NT2/D1 (cell line): ENCODE results near the gene C19orf53.
A peak's percentile ranks its signal among the peaks of the same experiment; 100 is the strongest.

Experiments used
- DNase-seq: peaks from one replicate; pipeline ENCODE4 v3.0.0-alpha.2; 2011; ENCODE audit warnings: low read depth, low spot score
- H3K27me3 ChIP-seq: 2 replicates; pipeline ENCODE4 v1.6.0; 2011; ENCODE audit warnings: mild to moderate bottlenecking; ENCODE audit not compliant: insufficient read length, insufficient read depth
- H3K36me3 ChIP-seq: 2 replicates; pipeline ENCODE4 v1.6.1; 2011; ENCODE audit warnings: mild to moderate bottlenecking, low read length, mixed read lengths; ENCODE audit not compliant: insufficient read depth, insufficient read length
- H3K4me1 ChIP-seq: 2 replicates; pipeline ENCODE4 v1.5.1; 2011; ENCODE audit not compliant: insufficient read depth, insufficient read length
- H3K4me3 ChIP-seq: 2 replicates; pipeline ENCODE4 v1.5.1; 2011; ENCODE audit warnings: low read depth; ENCODE audit not compliant: insufficient read length
- H3K9ac ChIP-seq: 2 replicates; pipeline ENCODE4 v1.6.0; 2011; ENCODE audit warnings: low read depth; ENCODE audit not compliant: insufficient read length
- H3K9me3 ChIP-seq: 2 replicates; pipeline ENCODE4 v1.5.1; 2011; ENCODE audit warnings: mild to moderate bottlenecking, low read length; ENCODE audit not compliant: insufficient read depth
- SUZ12 ChIP-seq: IDR thresholded peaks from 2 replicates; pipeline ENCODE4 v1.6.1; 2011; ENCODE audit not compliant: insufficient read length, insufficient read depth; ENCODE audit errors: extremely low read depth
- YY1 ChIP-seq: IDR thresholded peaks from 2 replicates; pipeline ENCODE4 v1.6.1; 2011; ENCODE audit not compliant: insufficient read length, insufficient read depth
- ZNF274 ChIP-seq: IDR thresholded peaks from 2 replicates; pipeline ENCODE4 v1.6.1; 2011; ENCODE audit warnings: mild to moderate bottlenecking, low read depth, low read length

Gene C19orf53

DNA sequence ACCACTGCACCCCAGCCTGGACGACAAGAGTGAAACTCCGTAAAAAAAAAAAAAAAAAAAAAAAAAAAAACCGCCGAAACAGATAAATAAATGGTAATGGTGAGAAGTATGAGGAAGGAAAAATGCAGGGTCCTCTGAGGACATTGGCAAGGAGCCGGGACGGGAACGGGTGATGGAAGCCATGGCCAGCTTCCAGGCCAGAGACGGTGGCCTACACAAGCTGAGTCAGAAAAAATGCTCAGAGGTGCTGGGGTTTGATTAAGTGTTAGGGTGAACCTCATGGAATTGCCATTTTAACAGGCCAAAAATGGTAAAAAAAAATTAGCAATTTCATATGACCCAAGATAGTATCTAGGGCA, 20.1 kb downstream of the C19orf53 start:
- Histone ChIP-seq H3K4me1 (peaks cover 3% of the 10 kb centered on the region), H3K27me3 (no peaks in the 10 kb centered on the region), H3K9ac (peak overlapping the region; percentile 16), H3K4me3 (peak overlapping the region; percentile 39), H3K9me3 (no peaks in the 10 kb centered on the region), H3K36me3 (peaks cover under 1% of the 10 kb centered on the region)
- TF ChIP-seq YY1 = no peak
- no peak for TF ChIP-seq ZNF274
- TF ChIP-seq SUZ12 = no peak
- no peak for DNase-seq

DNA sequence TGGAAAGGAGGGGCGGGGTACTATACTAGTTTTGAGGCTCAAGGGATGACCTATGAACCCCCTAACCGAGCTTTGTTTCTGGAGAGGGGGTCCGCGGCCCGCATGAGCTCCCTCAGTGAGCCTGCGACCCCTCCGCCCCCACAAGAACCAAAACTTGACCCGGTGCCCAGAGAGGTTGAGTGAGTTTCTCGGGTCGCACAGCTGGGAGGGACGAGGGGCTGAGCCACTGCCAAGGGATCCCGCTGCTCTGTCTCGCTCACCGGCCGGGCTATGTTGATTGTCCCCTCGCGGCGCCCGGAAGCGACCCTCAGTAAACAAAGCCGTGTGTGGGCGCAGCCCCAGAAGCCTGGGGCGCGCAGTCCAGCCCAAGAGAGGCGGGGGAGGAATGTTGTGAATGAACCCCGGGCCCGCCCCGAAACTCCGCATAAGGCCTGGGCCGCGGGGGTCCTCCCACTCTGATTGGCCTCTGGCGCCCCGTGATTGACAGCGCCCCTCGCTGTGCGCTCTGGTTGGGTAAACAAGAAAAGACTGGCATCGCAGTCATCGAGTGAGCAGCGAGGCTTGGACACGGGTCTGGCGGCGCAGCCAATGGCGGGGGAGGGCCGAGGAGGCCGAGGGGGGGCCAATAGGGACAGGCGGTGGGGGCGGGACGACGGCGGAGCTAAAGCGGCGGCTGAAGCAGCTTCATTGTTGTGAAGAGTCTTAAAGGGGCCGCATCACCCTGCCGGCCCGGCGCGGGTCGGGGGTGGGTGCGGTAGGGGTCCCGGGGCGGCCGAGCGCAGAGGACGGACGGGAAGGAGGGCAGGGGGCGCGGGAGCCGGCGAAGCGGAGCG, 20.7 kb downstream of the C19orf53 start, which contains the start of gene ZSWIM4:
Gene ZSWIM4 (plus strand): TSS at position 687 of the 833 bp plus-strand sequence. CDS start 206 bp downstream, outside the sequence.
- H3K36me3 ChIP-seq = peaks cover 5% of the 10 kb centered on the region
- no peaks in the 10 kb centered on the region for H3K27me3 ChIP-seq
- H3K9ac ChIP-seq = peak within 1 kb of the TSS; percentile 90
- no peak for TF ChIP-seq YY1
- TF ChIP-seq SUZ12 = no peak
- TF ChIP-seq ZNF274 = no peak
- peak; percentile 99 for DNase-seq
- peaks cover 3% of the 10 kb centered on the region for H3K4me1 ChIP-seq
- peak within 1 kb of the TSS; percentile 83 for H3K4me3 ChIP-seq
- no peaks in the 10 kb centered on the region for H3K9me3 ChIP-seq

GRCh38 chr19:13795595-13796300, 21.5 kb downstream of the C19orf53 start:
- Histone ChIP-seq H3K9me3 (no peaks in the 10 kb centered on the region), H3K27me3 (no peaks in the 10 kb centered on the region), H3K4me3 (peak overlapping the region; percentile 83), H3K9ac (peak overlapping the region; percentile 90), H3K36me3 (peaks cover 7% of the 10 kb centered on the region), H3K4me1 (peaks cover 3% of the 10 kb centered on the region)
- DNase-seq = no peak
- TF ChIP-seq ZNF274 (no peak), YY1 (no peak), SUZ12 (no peak)

GRCh38 chr19:13796301-13797057, 22.2 kb downstream of the C19orf53 start:
- Histone ChIP-seq H3K9me3 (no peaks in the 10 kb centered on the region), H3K27me3 (no peaks in the 10 kb centered on the region), H3K4me1 (peaks cover 3% of the 10 kb centered on the region), H3K36me3 (peaks cover 15% of the 10 kb centered on the region), H3K4me3 (peak overlapping the region; percentile 83), H3K9ac (peak overlapping the region; percentile 90)
- DNase-seq = no peak
- no peak for TF ChIP-seq YY1
- no peak for TF ChIP-seq ZNF274
- no peak for TF ChIP-seq SUZ12

GRCh38 chr19:13797058-13797440, 22.8 kb downstream of the C19orf53 start:
- TF ChIP-seq YY1 (no peak), SUZ12 (no peak), ZNF274 (no peak)
- Histone ChIP-seq H3K9me3 (no peaks in the 10 kb centered on the region), H3K36me3 (peaks cover 16% of the 10 kb centered on the region), H3K4me1 (peaks cover 3% of the 10 kb centered on the region), H3K27me3 (no peaks in the 10 kb centered on the region), H3K4me3 (no peak overlapping the region), H3K9ac (no peak overlapping the region)
- DNase-seq = no peak

GRCh38 chr19:13797870-13798269, 23.6 kb downstream of the C19orf53 start:
- no peak overlapping the region for H3K4me3 ChIP-seq
- no peak overlapping the region for H3K9ac ChIP-seq
- H3K27me3 ChIP-seq = no peaks in the 10 kb centered on the region
- peaks cover 3% of the 10 kb centered on the region for H3K4me1 ChIP-seq
- TF ChIP-seq YY1 = no peak
- no peaks in the 10 kb centered on the region for H3K9me3 ChIP-seq
- DNase-seq = no peak
- H3K36me3 ChIP-seq = peaks cover 16% of the 10 kb centered on the region

DNA sequence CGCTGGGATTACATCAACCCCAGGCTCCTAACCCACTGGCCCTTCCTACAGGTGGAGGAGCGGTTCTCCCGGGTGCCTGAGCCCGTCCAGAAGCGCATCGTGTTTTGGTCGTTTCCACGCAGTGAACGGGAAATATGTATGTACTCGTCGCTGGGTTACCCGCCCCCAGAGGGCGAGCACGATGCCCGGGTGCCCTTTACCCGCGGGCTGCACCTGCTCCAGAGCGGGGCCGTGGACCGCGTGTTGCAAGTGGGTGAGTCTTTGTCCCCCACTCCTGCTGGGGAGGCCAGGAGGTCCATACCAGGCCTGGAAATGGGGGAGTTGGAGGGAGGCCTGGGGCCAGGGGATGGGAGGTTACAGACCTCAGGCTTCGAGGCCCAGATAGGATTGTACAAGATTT, 25.4 kb downstream of the C19orf53 start:
- no peak for DNase-seq
- peaks cover 17% of the 10 kb centered on the region for H3K36me3 ChIP-seq
- no peak overlapping the region for H3K4me3 ChIP-seq
- TF ChIP-seq YY1 (no peak), ZNF274 (no peak), SUZ12 (no peak)
- no peaks in the 10 kb centered on the region for H3K9me3 ChIP-seq
- H3K27me3 ChIP-seq = no peaks in the 10 kb centered on the region
- peaks cover 4% of the 10 kb centered on the region for H3K4me1 ChIP-seq
- H3K9ac ChIP-seq = no peak overlapping the region
